DMS53 treated with DMSO at 0.1 percent for 48 hours (cell line): ENCODE measurements around the gene NDUFS7.
A peak's percentile ranks its signal among the peaks of the same experiment; 100 is the strongest.

Experiments
- DNase-seq: peaks from one replicate; lab custom pipeline; 2025; ENCODE audit not compliant: unreplicated experiment; lab: John Stamatoyannopoulos, UW

Gene NDUFS7

GRCh38 chr19:1384478-1385110 is 887 bp downstream of the NDUFS7 start:
- no peak for DNase-seq

- DNase-seq: no peak
Measured at GRCh38 chr19:1385816-1386215, 2.1 kb downstream of the NDUFS7 start.

- DNase-seq: no peak
Measured at GRCh38 chr19:1386945-1387683, 3.4 kb downstream of the NDUFS7 start.

- no peak for DNase-seq
Measured at GRCh38 chr19:1387684-1388636, 4.3 kb downstream of the NDUFS7 start.

- no peak for DNase-seq
Measured at GRCh38 chr19:1388637-1389026, 4.9 kb downstream of the NDUFS7 start.

GRCh38 chr19:1389033-1389940 is 5.6 kb downstream of the NDUFS7 start:
- no peak for DNase-seq

GRCh38 chr19:1390890-1391423 is 7.2 kb downstream of the NDUFS7 start:
- no peak for DNase-seq

- no peak for DNase-seq
Measured at GRCh38 chr19:1392407-1392806, 8.7 kb downstream of the NDUFS7 start.

- no peak for DNase-seq
Measured at GRCh38 chr19:1392939-1393530, 9.3 kb downstream of the NDUFS7 start.

GRCh38 chr19:1393841-1394240 is 10.1 kb downstream of the NDUFS7 start:
- DNase-seq: no peak

- DNase-seq: peak; percentile 89
Measured at GRCh38 chr19:1394252-1395193, 10.8 kb downstream of the NDUFS7 start.

GRCh38 chr19:1395194-1396018 is 11.7 kb downstream of the NDUFS7 start:
- no peak for DNase-seq

GRCh38 chr19:1396019-1396767 is 12.5 kb downstream of the NDUFS7 start:
- DNase-seq: no peak

GRCh38 chr19:1396768-1397679 is 13.3 kb downstream of the NDUFS7 start:
- DNase-seq: no peak

- DNase-seq: no peak
Measured at GRCh38 chr19:1397838-1398237, 14.1 kb downstream of the NDUFS7 start.

GRCh38 chr19:1399079-1399478 is 15.4 kb downstream of the NDUFS7 start:
- no peak for DNase-seq
